ENCODE results near the gene HOXB2. TPM values are rescaled to one million over a fixed set of nuclear protein-coding genes. Genes with fewer than 3 reads are reported as not detected.

Gene HOXB2
- total RNA-seq, 1 donor from 2014 or later: 2.8 TPM

- ATAC-seq: no peak
- DNase-seq: no peak
- intact Hi-C loops (cut with micrococcal nuclease): no loop called here
These were observed 22.9 kb upstream of the HOXB2 start for GRCh38 chr17:48567646-48568354.

GRCh38 chr17:48567209-48567608 is 22.3 kb upstream of the HOXB2 start:
- ATAC-seq (no peak), DNase-seq (no peak)
- intact Hi-C loops (cut with micrococcal nuclease): no loop called here

GRCh38 chr17:48566717-48567116 is 21.8 kb upstream of the HOXB2 start:
- intact Hi-C loops (cut with micrococcal nuclease): no loop called here
- DNase-seq (no peak), ATAC-seq (no peak)

GRCh38 chr17:48565925-48566710 is 21.2 kb upstream of the HOXB2 start:
- no peak for ATAC-seq
- intact Hi-C loops (cut with micrococcal nuclease): no loop called here
- DNase-seq: no peak

- intact Hi-C loops (cut with micrococcal nuclease): no loop called here
- DNase-seq: no peak
- ATAC-seq: no peak
These were observed 20.2 kb upstream of the HOXB2 start for GRCh38 chr17:48565022-48565554.

- intact Hi-C loops (cut with micrococcal nuclease): no loop called here
- no peak for DNase-seq
- no peak for ATAC-seq
These were observed 19.5 kb upstream of the HOXB2 start for GRCh38 chr17:48564188-48565021.

- no peak for ATAC-seq
These were observed 18.9 kb upstream of the HOXB2 start for GRCh38 chr17:48563867-48564187.

GRCh38 chr17:48563385-48563838 is 18.5 kb upstream of the HOXB2 start:
- intact Hi-C loops (cut with micrococcal nuclease): no loop called here
- ATAC-seq (no peak), DNase-seq (no peak)

More at GRCh38 chr17:48563867-48564187, 18.9 kb upstream of the HOXB2 start:
- intact Hi-C loops (cut with micrococcal nuclease): no loop called here
- DNase-seq: no peak

GRCh38 chr17:48562934-48563333 is 18.0 kb upstream of the HOXB2 start:
- no peak for DNase-seq
- intact Hi-C loops (cut with micrococcal nuclease): no loop called here
- ATAC-seq: no peak

GRCh38 chr17:48561884-48562810 is 17.2 kb upstream of the HOXB2 start:
- intact Hi-C loops (cut with micrococcal nuclease): no loop called here
- ATAC-seq: no peak

GRCh38 chr17:48559840-48560817 is 15.2 kb upstream of the HOXB2 start:
- ATAC-seq (no peak), DNase-seq (no peak)
- intact Hi-C loops (cut with micrococcal nuclease): no loop called here

More at GRCh38 chr17:48561884-48562810, 17.2 kb upstream of the HOXB2 start:
- no peak for DNase-seq

GRCh38 chr17:48559122-48559839 is 14.4 kb upstream of the HOXB2 start:
- intact Hi-C loops (cut with micrococcal nuclease): no loop called here
- DNase-seq (no peak), ATAC-seq (no peak)

- intact Hi-C loops (cut with micrococcal nuclease): no loop called here
- no peak for DNase-seq
- no peak for ATAC-seq
These were observed 13.9 kb upstream of the HOXB2 start for GRCh38 chr17:48558831-48559121.

GRCh38 chr17:48558057-48558830 is 13.3 kb upstream of the HOXB2 start:
- intact Hi-C loops (cut with micrococcal nuclease): no loop called here
- DNase-seq (no peak), ATAC-seq (no peak)

GRCh38 chr17:48556576-48557401 is 11.9 kb upstream of the HOXB2 start:
- ATAC-seq: no peak
- no peak for DNase-seq
- intact Hi-C loops (cut with micrococcal nuclease): no loop called here

GRCh38 chr17:48556229-48556575 is 11.3 kb upstream of the HOXB2 start:
- DNase-seq (no peak), ATAC-seq (no peak)
- intact Hi-C loops (cut with micrococcal nuclease): no loop called here
